HG03108 (cell line): ENCODE measurements around the gene MSI2.
A peak's percentile ranks its signal among the peaks of the same experiment; 100 is the strongest.

ENCODE experiments used
- ATAC-seq: cut with Tn5 transposase; IDR thresholded peaks from one replicate; pipeline ENCODE4 v1.9.1; 2021; ENCODE audit warnings: moderate library complexity; ENCODE audit not compliant: unreplicated experiment

Gene MSI2

GRCh38 chr17:57363580-57363979 lies 107.3 kb downstream of the MSI2 start:
- ATAC-seq = no peak

GRCh38 chr17:57363998-57364643 lies 107.8 kb downstream of the MSI2 start:
- no peak for ATAC-seq

GRCh38 chr17:57365420-57365819 lies 109.1 kb downstream of the MSI2 start:
- no peak for ATAC-seq

- ATAC-seq = no peak
Observed at GRCh38 chr17:57366177-57366557, 109.8 kb downstream of the MSI2 start.

- ATAC-seq = no peak
Observed at GRCh38 chr17:57366558-57367351, 110.4 kb downstream of the MSI2 start.

GRCh38 chr17:57368637-57369336 lies 112.5 kb downstream of the MSI2 start:
- ATAC-seq = no peak

GRCh38 chr17:57369509-57369945 lies 113.2 kb downstream of the MSI2 start:
- ATAC-seq = no peak

GRCh38 chr17:57370037-57370581 lies 113.8 kb downstream of the MSI2 start:
- peak; percentile 45 for ATAC-seq

- ATAC-seq = no peak
Observed at GRCh38 chr17:57370619-57371018, 114.3 kb downstream of the MSI2 start.

- ATAC-seq = no peak
Observed at GRCh38 chr17:57372156-57372555, 115.8 kb downstream of the MSI2 start.

GRCh38 chr17:57373048-57373447 lies 116.7 kb downstream of the MSI2 start:
- no peak for ATAC-seq

GRCh38 chr17:57373756-57374155 lies 117.4 kb downstream of the MSI2 start:
- ATAC-seq = no peak

GRCh38 chr17:57375040-57375769 lies 118.9 kb downstream of the MSI2 start:
- ATAC-seq = no peak

GRCh38 chr17:57375770-57376225 lies 119.5 kb downstream of the MSI2 start:
- no peak for ATAC-seq

- ATAC-seq = no peak
Observed at GRCh38 chr17:57377094-57377493, 120.8 kb downstream of the MSI2 start.

GRCh38 chr17:57379237-57379894 lies 123.0 kb downstream of the MSI2 start:
- no peak for ATAC-seq

GRCh38 chr17:57379895-57380434 lies 123.6 kb downstream of the MSI2 start:
- no peak for ATAC-seq

GRCh38 chr17:57381498-57381897 lies 125.2 kb downstream of the MSI2 start:
- ATAC-seq = no peak

- ATAC-seq = no peak
Observed at GRCh38 chr17:57384219-57384618, 127.9 kb downstream of the MSI2 start.

GRCh38 chr17:57385975-57386374 lies 129.7 kb downstream of the MSI2 start:
- ATAC-seq = no peak
